ENCODE results near the gene ZNF334.

The ZNF334 gene

DNA sequence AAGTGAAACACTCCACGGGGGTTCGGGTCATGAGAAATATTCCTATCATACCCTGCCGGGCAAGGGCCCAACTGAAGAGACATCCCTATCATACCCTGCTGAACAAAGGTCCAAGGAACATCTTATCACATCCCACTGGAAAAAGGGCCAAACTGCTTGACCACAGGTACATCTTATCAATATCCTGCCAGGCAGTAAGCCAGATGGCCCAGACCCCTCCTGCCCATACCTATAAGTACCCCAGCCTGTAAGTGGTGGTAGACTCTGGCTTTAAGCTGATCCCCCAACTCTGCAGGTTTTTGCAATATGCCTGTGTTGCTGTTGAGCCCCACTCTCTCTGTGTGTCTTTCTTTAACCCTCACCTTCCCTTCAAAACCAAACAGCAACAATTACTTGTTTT lies 51.6 kb downstream of the ZNF334 start:
- TF ChIP-seq, protein P1, sequence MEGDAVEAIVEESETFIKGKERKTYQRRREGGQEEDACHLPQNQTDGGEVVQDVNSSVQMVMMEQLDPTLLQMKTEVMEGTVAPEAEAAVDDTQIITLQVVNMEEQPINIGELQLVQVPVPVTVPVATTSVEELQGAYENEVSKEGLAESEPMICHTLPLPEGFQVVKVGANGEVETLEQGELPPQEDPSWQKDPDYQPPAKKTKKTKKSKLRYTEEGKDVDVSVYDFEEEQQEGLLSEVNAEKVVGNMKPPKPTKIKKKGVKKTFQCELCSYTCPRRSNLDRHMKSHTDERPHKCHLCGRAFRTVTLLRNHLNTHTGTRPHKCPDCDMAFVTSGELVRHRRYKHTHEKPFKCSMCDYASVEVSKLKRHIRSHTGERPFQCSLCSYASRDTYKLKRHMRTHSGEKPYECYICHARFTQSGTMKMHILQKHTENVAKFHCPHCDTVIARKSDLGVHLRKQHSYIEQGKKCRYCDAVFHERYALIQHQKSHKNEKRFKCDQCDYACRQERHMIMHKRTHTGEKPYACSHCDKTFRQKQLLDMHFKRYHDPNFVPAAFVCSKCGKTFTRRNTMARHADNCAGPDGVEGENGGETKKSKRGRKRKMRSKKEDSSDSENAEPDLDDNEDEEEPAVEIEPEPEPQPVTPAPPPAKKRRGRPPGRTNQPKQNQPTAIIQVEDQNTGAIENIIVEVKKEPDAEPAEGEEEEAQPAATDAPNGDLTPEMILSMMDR (IDR thresholded peaks at IDR 0.05): no peak
- TF ChIP-seq ZFX (IDR thresholded peaks at IDR 0.05; ENCODE audit: borderline replicate concordance): no peak
- no peak overlapping the region for H3K27ac ChIP-seq

DNA sequence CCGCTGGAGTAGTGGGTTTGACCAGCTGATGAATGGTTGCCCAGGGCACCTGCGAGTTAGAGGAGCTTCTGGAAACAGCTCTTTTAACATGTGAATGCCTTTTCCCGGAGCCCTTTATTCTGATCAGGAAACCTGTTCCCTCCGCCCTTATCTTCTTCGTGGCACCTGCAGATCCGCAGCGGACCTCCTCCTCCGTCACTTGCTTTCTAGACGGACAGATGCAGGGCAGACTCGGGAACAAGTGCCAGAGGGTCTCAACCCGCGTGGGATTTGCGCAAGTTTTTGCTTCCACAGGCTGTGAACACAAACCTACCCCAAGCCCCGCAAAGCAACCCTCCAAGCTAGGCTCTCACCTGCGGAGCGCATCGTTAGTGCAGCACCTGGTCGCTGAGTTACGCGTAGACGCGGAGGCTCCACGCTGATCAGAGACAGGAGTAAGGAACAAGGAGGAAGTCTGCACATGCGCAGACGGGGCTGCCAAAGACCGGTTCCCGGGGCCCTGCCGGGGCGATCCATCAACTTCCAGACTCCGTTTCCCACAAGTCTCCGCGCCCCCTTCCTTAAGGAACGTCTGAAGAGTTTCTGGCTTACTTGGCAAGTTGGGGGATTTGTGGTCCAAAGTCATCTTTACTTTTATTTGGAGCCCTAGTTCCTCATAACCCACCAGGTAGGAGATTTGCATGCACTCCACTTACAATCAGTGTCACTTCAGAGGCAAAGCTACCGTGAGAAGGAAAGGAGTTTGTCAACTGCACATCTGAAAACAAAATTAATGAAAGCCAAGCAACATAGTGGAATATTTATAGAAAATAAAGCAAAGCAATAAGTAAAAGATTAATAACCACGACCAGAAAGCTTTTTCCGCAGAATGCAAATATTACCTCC lies 54.3 kb downstream of the ZNF334 start:
- no peak overlapping the region for H3K27ac ChIP-seq
- no peak for TF ChIP-seq ZFX (IDR thresholded peaks at IDR 0.05; ENCODE audit: borderline replicate concordance)
- TF ChIP-seq, protein P1 (IDR thresholded peaks at IDR 0.05): no peak

DNA sequence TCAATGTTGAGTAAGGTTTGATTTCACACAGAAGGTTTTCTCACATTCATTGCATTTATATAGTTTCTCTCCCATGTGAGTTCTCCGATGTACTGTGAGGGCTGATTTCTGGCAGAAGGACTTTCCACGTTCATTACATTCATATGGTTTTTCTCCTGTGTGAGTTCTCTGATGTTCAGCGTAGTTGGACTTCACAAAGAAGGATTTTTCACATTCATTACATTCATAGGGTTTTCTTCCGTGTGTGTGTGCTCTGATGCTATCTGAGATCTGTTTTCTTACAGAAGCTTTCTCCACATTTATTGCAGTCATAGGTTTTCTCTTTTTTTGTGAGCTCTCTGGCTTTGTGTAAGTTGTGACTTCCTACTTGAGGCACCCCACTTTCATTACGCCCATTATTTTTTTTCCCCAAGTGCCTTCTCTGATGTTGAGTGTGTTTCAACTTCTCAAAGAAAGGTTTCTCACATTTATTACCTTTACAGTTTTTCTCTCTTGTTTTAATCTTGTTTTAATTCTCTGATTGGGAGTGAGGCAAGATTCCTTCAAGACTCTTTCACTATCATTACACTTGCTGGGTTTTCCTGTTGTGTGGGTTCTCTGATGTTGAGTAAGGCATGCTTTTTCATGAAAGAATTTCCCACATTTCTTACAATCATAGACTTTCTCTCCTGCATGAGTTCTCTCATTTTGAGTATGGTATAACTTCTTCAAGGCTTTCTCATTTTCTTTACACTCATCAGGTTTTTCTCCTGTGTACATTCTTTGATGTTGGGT lies 56.9 kb downstream of the ZNF334 start:
- no peak for TF ChIP-seq ZFX (IDR thresholded peaks at IDR 0.05; ENCODE audit: borderline replicate concordance)
- TF ChIP-seq, protein P1 (IDR thresholded peaks at IDR 0.05): no peak
- no peak overlapping the region for H3K27ac ChIP-seq

DNA sequence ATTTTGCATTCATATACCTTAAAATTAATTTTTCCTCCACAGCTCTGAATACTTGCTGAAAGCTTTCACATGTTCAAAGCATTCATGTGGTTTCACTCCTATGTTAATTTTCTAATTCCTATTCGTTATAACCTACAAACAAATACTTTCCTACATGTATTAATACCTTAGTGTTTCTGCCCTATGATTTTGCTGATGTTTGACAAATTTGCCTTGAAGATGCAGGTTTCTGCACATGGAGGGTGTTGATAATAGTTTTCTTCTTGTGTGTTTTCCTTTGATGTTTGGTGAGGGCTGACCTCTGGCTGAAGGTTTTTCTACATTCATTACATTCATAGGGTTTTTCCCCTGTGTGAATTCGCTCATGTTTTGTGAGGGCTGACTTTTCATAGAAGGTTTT lies 57.6 kb downstream of the ZNF334 start:
- TF ChIP-seq, protein P1 (IDR thresholded peaks at IDR 0.05): no peak
- TF ChIP-seq ZFX (IDR thresholded peaks at IDR 0.05; ENCODE audit: borderline replicate concordance): no peak
- H3K27ac ChIP-seq: no peak overlapping the region

All from 22Rv1 (cell line).